B cell (primary cell): ENCODE results near the gene HPN. TPM values are rescaled to one million over a fixed set of nuclear protein-coding genes. Genes with fewer than 3 reads are reported as not detected.

Source experiments
- ATAC-seq: fragments of 200-7000 bp; cut with Tn5 transposase; one replicate; pipeline ENCODE4 v1.10.0; 2021; ENCODE audit warnings: low read depth, mild to moderate bottlenecking, moderate number of reproducible peaks, moderate library complexity
- CTCF ChIA-PET: fragments of 350-600 bp; sonication (Branson Sonifier 250); formaldehyde crosslinking; loops from one replicate; lab custom pipeline; 2021; ENCODE audit warnings: antibody characterized with exemption, inconsistent platforms; lab: Charles Lee
- POLR2A ChIA-PET: fragments of 350-600 bp; sonication (Branson Sonifier 250); formaldehyde crosslinking; loops from one replicate; lab custom pipeline; 2021; ENCODE audit warnings: antibody characterized with exemption; lab: Charles Lee
- DNase-seq: peaks from one replicate; pipeline ENCODE4 v3.0.0; 2013
- H2AFZ ChIP-seq: 2 replicates; pipeline ENCODE4 v1.6.1; 2012; ENCODE audit warnings: mild to moderate bottlenecking, low read depth, low read length; ENCODE audit not compliant: insufficient read depth, poor library complexity, severe bottlenecking
- H3K27ac ChIP-seq, 2 donors: 1 replicate in 1 of 2; 2 replicates in 1 of 2; pipeline ENCODE4 v1.5.1; 2012 to 2013; ENCODE audit warnings: low read length in 2 of 2, mild to moderate bottlenecking in 2 of 2, moderate library complexity in 1 of 2
- H3K27me3 ChIP-seq, 4 experiments: fragments of 200-600 bp in 1 of 4; sonication (generic) in 1 of 4; replicated peaks in 1 of 4; 1 replicate in 2 of 4; 2 replicates in 2 of 4; pipeline versions ENCODE4 v1.6.1 to v1.7.0; 2013 to 2016; ENCODE audit warnings: low read length in 3 of 4, mild to moderate bottlenecking in 2 of 4, mixed read lengths in 1 of 4, moderate library complexity in 1 of 4; ENCODE audit not compliant: insufficient read depth in 4 of 4, control insufficient read depth in 3 of 4; ENCODE audit errors: control extremely low read depth in 1 of 4
- H3K36me3 ChIP-seq, 2 experiments: replicated peaks in 1 of 2; 1 replicate in 1 of 2; 2 replicates in 1 of 2; pipeline versions ENCODE4 v1.6.1 to v1.7.1; 2013; ENCODE audit warnings: low read length in 1 of 2; ENCODE audit not compliant: insufficient read depth in 2 of 2, control insufficient read depth in 1 of 2; ENCODE audit errors: control extremely low read depth in 1 of 2, extremely low read depth in 1 of 2
- H3K4me1 ChIP-seq, 2 donors: fragments of 200-600 bp in 1 of 2; sonication (generic) in 1 of 2; 1 replicate in 1 of 2; 2 replicates in 1 of 2; pipeline versions ENCODE4 v1.5.1 to v1.6.1; 2013 to 2017; ENCODE audit warnings: low read length in 2 of 2; ENCODE audit not compliant: control insufficient read depth in 2 of 2, insufficient read depth in 2 of 2
- H3K4me2 ChIP-seq: replicated peaks from 2 replicates; pipeline ENCODE3; 2012; ENCODE audit warnings: mild to moderate bottlenecking, low read depth, low read length; ENCODE audit not compliant: poor library complexity, severe bottlenecking
- H3K4me3 ChIP-seq, 5 experiments: fragments of 200-600 bp in 1 of 5; sonication (generic) in 1 of 5; 1 replicate in 3 of 5; 2 replicates in 2 of 5; pipeline versions ENCODE4 v1.5.1 to v1.7.0; 2011 to 2016; ENCODE audit warnings: low read length in 4 of 5, mild to moderate bottlenecking in 4 of 5, low read depth in 2 of 5, control low read depth in 1 of 5, moderate library complexity in 1 of 5; ENCODE audit not compliant: insufficient read depth in 1 of 5; ENCODE audit errors: control extremely low read depth in 1 of 5, extremely low read depth in 1 of 5
- H3K79me2 ChIP-seq: fragments of 200-600 bp; sonication (generic); one replicate; pipeline ENCODE4 v1.6.0; 2016; ENCODE audit warnings: low read length; ENCODE audit not compliant: control insufficient read depth, insufficient read depth
- H3K9ac ChIP-seq: fragments of 200-600 bp; sonication (generic); 2 replicates; pipeline ENCODE4 v1.6.1; 2017; ENCODE audit warnings: mild to moderate bottlenecking, low read length, moderate library complexity
- H3K9me3 ChIP-seq, 3 donors: one replicate each; pipeline versions ENCODE4 v1.6.1 to v1.7.1; 2013; ENCODE audit warnings: low read length in 2 of 3; ENCODE audit not compliant: control insufficient read depth in 2 of 3, insufficient read depth in 1 of 3; ENCODE audit errors: control extremely low read depth in 1 of 3
- H4K20me1 ChIP-seq: 2 replicates; pipeline ENCODE4 v1.6.0; 2012; ENCODE audit warnings: mild to moderate bottlenecking, low read length; ENCODE audit not compliant: insufficient read depth, control insufficient read depth, poor library complexity, severe bottlenecking
- H3K27ac Mint-ChIP-seq: one replicate; pipeline ENCODE4 v1.8.0; 2021; ENCODE audit warnings: mixed read lengths
- H3K27me3 Mint-ChIP-seq: one replicate; pipeline ENCODE4 v1.8.0; 2021; ENCODE audit warnings: mixed read lengths
- H3K4me1 Mint-ChIP-seq: one replicate; pipeline ENCODE4 v1.8.0; 2021; ENCODE audit warnings: mixed read lengths
- H3K4me3 Mint-ChIP-seq: one replicate; pipeline ENCODE4 v1.8.0; 2021; ENCODE audit warnings: mixed read lengths
- H3K9me3 Mint-ChIP-seq: one replicate; pipeline ENCODE4 v1.8.0; 2022; ENCODE audit warnings: mixed read lengths; ENCODE audit not compliant: insufficient read depth
- CTCF ChIP-seq: fragments of 200-600 bp; IDR thresholded peaks from one replicate; pipeline ENCODE4 v1.8.0; 2022; ENCODE audit warnings: antibody characterized with exemption, mild to moderate bottlenecking
- EZH2 ChIP-seq: IDR thresholded peaks from 2 replicates; pipeline ENCODE4 v1.6.1; 2012; ENCODE audit warnings: borderline replicate concordance, low read depth, mild to moderate bottlenecking, moderate library complexity, low read length; ENCODE audit not compliant: insufficient read depth, poor library complexity, severe bottlenecking
- WGBS: methylation state at CpG from one replicate; pipeline ENCODE4 v1.1.5; 2013; ENCODE audit warnings: missing lambda C conversion rate; ENCODE audit not compliant: insufficient coverage; 5-methylcytosine and 5-hydroxymethylcytosine counted together
- intact Hi-C: fragments of 100-400 bp; cut with micrococcal nuclease; formaldehyde crosslinking; loops from one replicate; pipeline ENCODE4 v1.10.0; 2022
- polyA plus RNA-seq: library from polyadenylated mRNA; depleted of rRNA; stranded (reverse); fragments of >200 nt; gene quantifications from 2 replicates; pipeline ENCODE4 v1.2.3, GENCODE V29; 2012
- total RNA-seq, 2 donors: library from RNA; stranded (reverse); fragments of 120-200 nt in 1 of 2; gene quantifications; 1 replicate in 1 of 2; 2 replicates in 1 of 2; pipeline versions ENCODE4 v1.2.3 to v1.2.4, GENCODE V29; 2013 to 2022

The HPN gene
- total and polyA plus RNA-seq, 2 donors (not counting 1 experiment from before 2014, with no cell fraction given), result 0.30 TPM; not detected in 1

- Histone ChIP-seq H3K36me3 (no peaks in the 10 kb centered on the region), H3K4me2 (no peak overlapping the region), H3K27me3 (no peaks in the 10 kb centered on the region), H3K79me2 (no peaks in the 10 kb centered on the region), H3K4me3 (no peak overlapping the region), H3K9me3 (peaks cover 0 to 18% (median 10%) of the 10 kb centered on the region in 3 donors), H3K9ac (no peak overlapping the region), H2AFZ (no peak overlapping the region), H3K4me1 (peaks cover 25 to 42% of the 10 kb centered on the region in 2 donors), H3K27ac (no peak overlapping the region), H4K20me1 (no peaks in the 10 kb centered on the region)
- Mint-ChIP-seq H3K4me1 (peaks cover 40% of the 10 kb centered on the region), H3K9me3 (no peaks in the 10 kb centered on the region), H3K27me3 (no peaks in the 10 kb centered on the region), H3K27ac (peak overlapping the region; percentile 20), H3K4me3 (no peak overlapping the region)
- 97% methylated on average over 3 of the region's 3 CpGs for WGBS
- intact Hi-C loops, result no loop called here
- TF ChIP-seq EZH2 (no peak), CTCF (no peak)
- ATAC-seq, result no peak
- POLR2A ChIA-PET, result no interaction called here
- CTCF ChIA-PET, result interaction anchor here (0.6 to 2.8 kb wide), 13 partner anchors 10 to 876 kb away, joined by 3 to 27 read pairs (median 5); partner anchors contain the start of gene LGI4
- no peak for DNase-seq
Observed at GRCh38 chr19:35070471-35070870, 28.9 kb downstream of the HPN start.

GRCh38 chr19:35073516-35073915 lies 32.0 kb downstream of the HPN start:
- H3K4me1 Mint-ChIP-seq, result peaks cover 38% of the 10 kb centered on the region
- WGBS, result 89% methylated on average over 10 of the region's 10 CpGs
- no peak for TF ChIP-seq CTCF
- no peak for TF ChIP-seq EZH2
- POLR2A ChIA-PET, result no interaction called here
- DNase-seq, result no peak
- Histone ChIP-seq H3K27me3 (no peaks in the 10 kb centered on the region), H3K4me1 (peaks cover 32 to 45% of the 10 kb centered on the region in 2 donors), H3K27ac (no peak overlapping the region), H3K36me3 (no peaks in the 10 kb centered on the region), H3K4me2 (no peak overlapping the region), H2AFZ (no peak overlapping the region), H3K4me3 (no peak overlapping the region), H3K9ac (no peak overlapping the region), H3K79me2 (no peaks in the 10 kb centered on the region), H4K20me1 (no peaks in the 10 kb centered on the region), H3K9me3 (peaks cover 0 to 8% (median 7%) of the 10 kb centered on the region in 3 donors)
- no peak overlapping the region for H3K4me3 Mint-ChIP-seq
- intact Hi-C loops, result no loop called here
- H3K27ac Mint-ChIP-seq, result peak overlapping the region; percentile 41
- H3K27me3 Mint-ChIP-seq, result peaks cover 5% of the 10 kb centered on the region
- no peak for ATAC-seq
- CTCF ChIA-PET, result no interaction called here
- H3K9me3 Mint-ChIP-seq, result no peaks in the 10 kb centered on the region
